Brain microvascular endothelial cell (primary cell): Measurements from ENCODE around the gene ZDHHC18.
A peak's percentile ranks its signal among the peaks of the same experiment; 100 is the strongest.

Experiments
- DNase-seq: peaks from one replicate; pipeline ENCODE4 v3.0.0-alpha.2; 2020
- H3K27ac ChIP-seq: fragments of 250-450 bp; sonication (Bioruptor Pico); 2 replicates; pipeline ENCODE4 v1.5.1; 2020; ENCODE audit warnings: mild to moderate bottlenecking, moderate library complexity
- H3K27me3 ChIP-seq: fragments of 250-450 bp; sonication (Bioruptor Pico); replicated peaks from 2 replicates; pipeline ENCODE4 v1.5.1; 2020; ENCODE audit warnings: mild to moderate bottlenecking
- H3K36me3 ChIP-seq: fragments of 250-450 bp; sonication (Bioruptor Pico); replicated peaks from 2 replicates; pipeline ENCODE4 v1.5.1; 2020; ENCODE audit warnings: mild to moderate bottlenecking
- H3K4me3 ChIP-seq: 2 replicates; pipeline ENCODE4 v1.5.1; 2011; ENCODE audit warnings: low read depth, mild to moderate bottlenecking, control low read depth, low read length, moderate library complexity
- CTCF ChIP-seq: IDR thresholded peaks from 2 replicates; pipeline ENCODE4 v1.5.1; 2011; ENCODE audit warnings: low read depth, mild to moderate bottlenecking, moderate library complexity, low read length, control low read depth, inconsistent platforms; ENCODE audit errors: missing control alignments
- in situ Hi-C: cut with HindIII; loops from 2 replicates; pipeline ENCODE4 v1.10.0; 2017; ENCODE audit warnings: low sequenced_read_pairs, low pct_ligation_motif_present

ZDHHC18 gene

GRCh38 chr1:26852701-26853100, 26.2 kb downstream of the ZDHHC18 start:
- H3K27me3 ChIP-seq = no peaks in the 10 kb centered on the region
- TF ChIP-seq CTCF = no peak
- no peak for DNase-seq
- H3K27ac ChIP-seq = no peak overlapping the region
- peaks cover 43% of the 10 kb centered on the region for H3K36me3 ChIP-seq
- H3K4me3 ChIP-seq = no peak overlapping the region
- in situ Hi-C loops = no loop called here

GRCh38 chr1:26853156-26853555, 26.7 kb downstream of the ZDHHC18 start:
- Histone ChIP-seq H3K27ac (no peak overlapping the region), H3K4me3 (no peak overlapping the region), H3K27me3 (no peaks in the 10 kb centered on the region), H3K36me3 (peaks cover 43% of the 10 kb centered on the region)
- peak; percentile 80 for DNase-seq
- TF ChIP-seq CTCF = peak; percentile 94
- in situ Hi-C loops = no loop called here

GRCh38 chr1:26853600-26853999, 27.1 kb downstream of the ZDHHC18 start:
- no peak overlapping the region for H3K27ac ChIP-seq
- in situ Hi-C loops = no loop called here
- no peak for TF ChIP-seq CTCF
- H3K36me3 ChIP-seq = peaks cover 41% of the 10 kb centered on the region
- no peaks in the 10 kb centered on the region for H3K27me3 ChIP-seq
- DNase-seq = no peak
- no peak overlapping the region for H3K4me3 ChIP-seq

GRCh38 chr1:26854906-26855305, 28.4 kb downstream of the ZDHHC18 start:
- Histone ChIP-seq H3K36me3 (peaks cover 40% of the 10 kb centered on the region), H3K27ac (no peak overlapping the region), H3K4me3 (no peak overlapping the region), H3K27me3 (no peaks in the 10 kb centered on the region)
- in situ Hi-C loops = no loop called here
- TF ChIP-seq CTCF = no peak
- DNase-seq = no peak

GRCh38 chr1:26855636-26856035, 29.1 kb downstream of the ZDHHC18 start:
- H3K27ac ChIP-seq = no peak overlapping the region
- no peak overlapping the region for H3K4me3 ChIP-seq
- DNase-seq = no peak
- H3K36me3 ChIP-seq = peaks cover 32% of the 10 kb centered on the region
- in situ Hi-C loops = no loop called here
- TF ChIP-seq CTCF = no peak
- H3K27me3 ChIP-seq = no peaks in the 10 kb centered on the region

- H3K36me3 ChIP-seq = peaks cover 27% of the 10 kb centered on the region
- no peak overlapping the region for H3K27ac ChIP-seq
- H3K4me3 ChIP-seq = no peak overlapping the region
- no peak for TF ChIP-seq CTCF
- no peak for DNase-seq
- in situ Hi-C loops = no loop called here
- no peaks in the 10 kb centered on the region for H3K27me3 ChIP-seq
These were observed 29.7 kb downstream of the ZDHHC18 start for GRCh38 chr1:26856181-26856580.
